Activated B cell treated with CpG ODN at 0.5 μM for 24 hours (primary cell): ENCODE data around the gene PDE3A. TPM values are rescaled to one million over a fixed set of nuclear protein-coding genes. Genes with fewer than 3 reads are reported as not detected.

Experiments used
- ATAC-seq: fragments of 200-7000 bp; cut with Tn5 transposase; one replicate; pipeline ENCODE4 v1.10.0; 2021; ENCODE audit warnings: low read depth, mild to moderate bottlenecking, moderate library complexity
- CTCF ChIA-PET: fragments of 350-600 bp; sonication (Branson Sonifier 250); formaldehyde crosslinking; loops from one replicate; lab custom pipeline; 2021; ENCODE audit warnings: antibody characterized with exemption; lab: Charles Lee
- POLR2A ChIA-PET: fragments of 350-600 bp; sonication (Branson Sonifier 250); formaldehyde crosslinking; loops from one replicate; lab custom pipeline; 2021; ENCODE audit warnings: antibody characterized with exemption; lab: Charles Lee
- DNase-seq: peaks from one replicate; pipeline ENCODE4 v3.0.0; 2022
- H3K27ac Mint-ChIP-seq: one replicate; pipeline ENCODE4 v1.8.0; 2020; ENCODE audit warnings: mixed read lengths
- H3K27me3 Mint-ChIP-seq: one replicate; pipeline ENCODE4 v1.8.0; 2021; ENCODE audit warnings: mixed read lengths
- H3K36me3 Mint-ChIP-seq: one replicate; pipeline ENCODE4 v1.8.0; 2021; ENCODE audit warnings: low read depth, mixed read lengths
- H3K4me1 Mint-ChIP-seq: one replicate; pipeline ENCODE4 v1.8.0; 2021; ENCODE audit warnings: mixed read lengths
- H3K4me3 Mint-ChIP-seq: one replicate; pipeline ENCODE4 v1.8.0; 2020; ENCODE audit warnings: mild to moderate bottlenecking, mixed read lengths
- H3K9me3 Mint-ChIP-seq: one replicate; pipeline ENCODE4 v1.8.0; 2020; ENCODE audit warnings: mixed read lengths
- intact Hi-C: fragments of 100-400 bp; cut with micrococcal nuclease; formaldehyde crosslinking; loops from one replicate; pipeline ENCODE4 v1.15.1; 2024
- total RNA-seq: library from RNA; stranded (reverse); gene quantifications from 2 replicates; pipeline ENCODE4 v1.2.3, GENCODE V29; 2022
- TF ChIP-seq, protein P1 (sequence below): fragments of 200-600 bp; IDR thresholded peaks from one replicate; pipeline ENCODE4 v1.8.0; 2022; ENCODE audit warnings: antibody characterized with exemption, mild to moderate bottlenecking

PDE3A gene
- total RNA-seq, 1 donor from 2014 or later = not detected

- ATAC-seq = no peak
- intact Hi-C loops = no loop called here
- Mint-ChIP-seq H3K27me3 (no peaks in the 10 kb centered on the region), H3K4me1 (no peaks in the 10 kb centered on the region), H3K4me3 (no peak overlapping the region), H3K36me3 (no peaks in the 10 kb centered on the region), H3K27ac (no peak overlapping the region), H3K9me3 (no peaks in the 10 kb centered on the region)
- CTCF ChIA-PET = no interaction called here
- POLR2A ChIA-PET = no interaction called here
- DNase-seq = no peak
- TF ChIP-seq, protein P1, sequence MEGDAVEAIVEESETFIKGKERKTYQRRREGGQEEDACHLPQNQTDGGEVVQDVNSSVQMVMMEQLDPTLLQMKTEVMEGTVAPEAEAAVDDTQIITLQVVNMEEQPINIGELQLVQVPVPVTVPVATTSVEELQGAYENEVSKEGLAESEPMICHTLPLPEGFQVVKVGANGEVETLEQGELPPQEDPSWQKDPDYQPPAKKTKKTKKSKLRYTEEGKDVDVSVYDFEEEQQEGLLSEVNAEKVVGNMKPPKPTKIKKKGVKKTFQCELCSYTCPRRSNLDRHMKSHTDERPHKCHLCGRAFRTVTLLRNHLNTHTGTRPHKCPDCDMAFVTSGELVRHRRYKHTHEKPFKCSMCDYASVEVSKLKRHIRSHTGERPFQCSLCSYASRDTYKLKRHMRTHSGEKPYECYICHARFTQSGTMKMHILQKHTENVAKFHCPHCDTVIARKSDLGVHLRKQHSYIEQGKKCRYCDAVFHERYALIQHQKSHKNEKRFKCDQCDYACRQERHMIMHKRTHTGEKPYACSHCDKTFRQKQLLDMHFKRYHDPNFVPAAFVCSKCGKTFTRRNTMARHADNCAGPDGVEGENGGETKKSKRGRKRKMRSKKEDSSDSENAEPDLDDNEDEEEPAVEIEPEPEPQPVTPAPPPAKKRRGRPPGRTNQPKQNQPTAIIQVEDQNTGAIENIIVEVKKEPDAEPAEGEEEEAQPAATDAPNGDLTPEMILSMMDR = no peak
Measured at GRCh38 chr12:20395791-20396550, 27.6 kb downstream of the PDE3A start.

GRCh38 chr12:20398686-20399085 lies 30.3 kb downstream of the PDE3A start:
- ATAC-seq = no peak
- Mint-ChIP-seq H3K9me3 (no peaks in the 10 kb centered on the region), H3K4me3 (no peak overlapping the region)

GRCh38 chr12:20400003-20400402 lies 31.7 kb downstream of the PDE3A start:
- TF ChIP-seq, protein P1 = no peak
- no peak for ATAC-seq
- Mint-ChIP-seq H3K27me3 (no peaks in the 10 kb centered on the region), H3K9me3 (no peaks in the 10 kb centered on the region), H3K36me3 (no peaks in the 10 kb centered on the region), H3K4me1 (peaks cover 4% of the 10 kb centered on the region), H3K4me3 (no peak overlapping the region), H3K27ac (no peak overlapping the region)
- DNase-seq = no peak
- CTCF ChIA-PET = no interaction called here
- intact Hi-C loops = no loop called here
- POLR2A ChIA-PET = no interaction called here

More at GRCh38 chr12:20398686-20399085, 30.3 kb downstream of the PDE3A start:
- H3K27ac Mint-ChIP-seq = no peak overlapping the region
- no peak for DNase-seq
- no peaks in the 10 kb centered on the region for H3K36me3 Mint-ChIP-seq
- TF ChIP-seq, protein P1 = no peak
- ChIA-PET POLR2A (no interaction called here), CTCF (no interaction called here)
- intact Hi-C loops = no loop called here
- H3K27me3 Mint-ChIP-seq = no peaks in the 10 kb centered on the region
- H3K4me1 Mint-ChIP-seq = no peaks in the 10 kb centered on the region

DNA sequence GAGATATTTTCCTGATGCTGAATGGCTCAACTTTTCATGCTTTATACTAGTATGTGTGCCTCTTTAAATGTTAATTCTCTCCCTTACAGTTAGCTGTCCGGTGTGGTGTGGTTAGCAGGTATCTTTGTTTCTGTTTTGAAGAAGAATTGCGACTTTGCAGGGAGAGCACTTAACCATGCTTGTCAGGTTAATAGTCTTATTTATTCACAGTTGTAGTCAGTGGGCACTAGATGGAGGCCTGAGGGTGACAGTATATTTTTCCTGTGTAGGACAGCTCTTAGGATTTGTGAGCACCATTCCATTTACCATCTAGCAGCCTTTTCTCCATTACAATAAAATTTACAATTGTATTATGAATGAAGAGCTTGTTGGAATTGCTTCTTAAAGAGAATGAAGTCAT lies 34.9 kb downstream of the PDE3A start:
- Mint-ChIP-seq H3K27ac (no peak overlapping the region), H3K9me3 (no peaks in the 10 kb centered on the region), H3K36me3 (no peaks in the 10 kb centered on the region), H3K4me3 (no peak overlapping the region), H3K27me3 (no peaks in the 10 kb centered on the region), H3K4me1 (peaks cover 7% of the 10 kb centered on the region)
- ATAC-seq (no peak), DNase-seq (no peak)
- TF ChIP-seq, protein P1 = no peak
- ChIA-PET POLR2A (no interaction called here), CTCF (no interaction called here)
- intact Hi-C loops = no loop called here

- intact Hi-C loops = no loop called here
- POLR2A ChIA-PET = no interaction called here
- Mint-ChIP-seq H3K27ac (no peak overlapping the region), H3K4me3 (no peak overlapping the region), H3K9me3 (no peaks in the 10 kb centered on the region), H3K27me3 (no peaks in the 10 kb centered on the region), H3K36me3 (no peaks in the 10 kb centered on the region), H3K4me1 (peaks cover 7% of the 10 kb centered on the region)
- TF ChIP-seq, protein P1 = no peak
- no peak for DNase-seq
- CTCF ChIA-PET = no interaction called here
- no peak for ATAC-seq
Measured at GRCh38 chr12:20404576-20405346, 36.4 kb downstream of the PDE3A start.
